Suprapubic skin (tissue), 4 donors: Measurements from ENCODE around the gene AMN. TPM values are rescaled to one million over a fixed set of nuclear protein-coding genes. Genes with fewer than 3 reads are reported as not detected.

Experiments used
- DNase-seq, 2 donors: peaks; one replicate each; pipeline ENCODE4 v3.0.0-alpha.2; 2019; ENCODE audit warnings: low spot score in 2 of 2
- H3K27ac ChIP-seq: fragments of 200-600 bp; sonication (generic); one replicate; pipeline ENCODE4 v1.5.1; 2019
- H3K27me3 ChIP-seq: fragments of 200-600 bp; sonication (generic); one replicate; pipeline ENCODE4 v1.5.1; 2019
- H3K36me3 ChIP-seq: fragments of 200-600 bp; sonication (generic); one replicate; pipeline ENCODE4 v1.5.1; 2019
- H3K4me1 ChIP-seq: fragments of 200-600 bp; sonication (generic); one replicate; pipeline ENCODE4 v1.5.1; 2019
- H3K4me3 ChIP-seq: fragments of 200-600 bp; sonication (generic); one replicate; pipeline ENCODE4 v1.5.1; 2019; ENCODE audit warnings: mild to moderate bottlenecking
- H3K9me3 ChIP-seq: fragments of 200-600 bp; sonication (generic); one replicate; pipeline ENCODE4 v1.5.1; 2019
- EP300 ChIP-seq: sonication (generic); formaldehyde crosslinking; IDR thresholded peaks from one replicate; pipeline ENCODE4 v1.6.1; 2017; ENCODE audit warnings: antibody characterized with exemption
- POLR2A ChIP-seq, 2 donors: fragments of 450-650 bp; IDR thresholded peaks; one replicate each; pipeline ENCODE4 v1.6.1; 2017; ENCODE audit warnings: antibody characterized with exemption in 2 of 2, mild to moderate bottlenecking in 2 of 2, moderate library complexity in 2 of 2
- POLR2AphosphoS5 ChIP-seq, 3 donors: sonication (generic); formaldehyde crosslinking; IDR thresholded peaks; one replicate each; pipeline ENCODE4 v1.6.1; 2017; ENCODE audit warnings: antibody characterized with exemption in 3 of 3
- WGBS: methylation state at CpG from one replicate; pipeline ENCODE4 v1.1.5; 2018; 5-methylcytosine and 5-hydroxymethylcytosine counted together
- total RNA-seq, 4 donors: library from RNA; depleted of rRNA; stranded (reverse); fragments of >200 nt; gene quantifications; one replicate each; pipeline ENCODE4 v1.1.0, GENCODE V29; 2016
- TF ChIP-seq, protein P1 (sequence below), 2 donors: fragments of 200-600 bp in 1 of 2; fragments of 450-650 bp in 1 of 2; sonication (generic) in 1 of 2; IDR thresholded peaks; one replicate each; pipeline ENCODE4 v1.5.1; 2016 to 2019; ENCODE audit warnings: antibody characterized with exemption in 2 of 2, mild to moderate bottlenecking in 1 of 2, moderate library complexity in 1 of 2

AMN gene
- total RNA-seq, 4 donors from 2014 or later: 10.6 to 11.8 (median 11.1) TPM

DNA sequence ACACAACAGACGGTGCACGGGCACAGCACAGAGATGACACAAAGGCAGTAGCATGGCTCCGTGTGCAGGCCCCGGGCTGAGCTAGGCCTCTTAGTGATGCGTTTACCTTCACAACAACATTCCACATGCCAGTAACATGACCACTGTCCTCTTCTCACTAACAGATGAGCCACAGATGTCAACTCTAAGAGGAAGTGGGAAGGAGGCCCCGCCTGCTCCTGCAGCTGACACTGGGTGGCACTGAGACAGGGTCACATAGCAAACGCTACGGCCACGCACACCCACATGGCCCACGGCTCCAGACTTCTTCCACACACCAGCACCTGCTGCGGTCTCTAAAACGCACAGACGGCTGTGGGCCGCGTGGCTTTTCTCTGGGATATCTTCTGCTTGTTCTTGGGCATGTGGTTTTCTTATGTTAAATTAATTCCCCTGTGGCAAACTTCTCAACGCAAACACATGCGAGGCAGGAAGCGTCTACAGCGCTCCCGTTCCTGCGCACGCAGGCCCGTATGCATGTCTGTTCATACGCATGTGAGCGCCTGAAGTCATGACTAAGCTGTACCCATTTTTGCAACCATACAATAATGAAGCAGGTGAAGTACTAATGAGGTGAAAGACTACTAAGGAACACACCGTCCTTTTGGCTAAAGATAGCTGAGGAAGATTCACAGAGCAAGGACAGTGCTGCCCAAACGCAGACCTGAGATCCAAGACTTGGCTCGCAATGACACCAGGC, 26.8 kb downstream of the AMN start:
- TF ChIP-seq POLR2AphosphoS5 (IDR thresholded peaks at IDR 0.05) (no peak), EP300 (no peak), POLR2A (IDR thresholded peaks at IDR 0.05) (no peak)
- TF ChIP-seq, protein P1, sequence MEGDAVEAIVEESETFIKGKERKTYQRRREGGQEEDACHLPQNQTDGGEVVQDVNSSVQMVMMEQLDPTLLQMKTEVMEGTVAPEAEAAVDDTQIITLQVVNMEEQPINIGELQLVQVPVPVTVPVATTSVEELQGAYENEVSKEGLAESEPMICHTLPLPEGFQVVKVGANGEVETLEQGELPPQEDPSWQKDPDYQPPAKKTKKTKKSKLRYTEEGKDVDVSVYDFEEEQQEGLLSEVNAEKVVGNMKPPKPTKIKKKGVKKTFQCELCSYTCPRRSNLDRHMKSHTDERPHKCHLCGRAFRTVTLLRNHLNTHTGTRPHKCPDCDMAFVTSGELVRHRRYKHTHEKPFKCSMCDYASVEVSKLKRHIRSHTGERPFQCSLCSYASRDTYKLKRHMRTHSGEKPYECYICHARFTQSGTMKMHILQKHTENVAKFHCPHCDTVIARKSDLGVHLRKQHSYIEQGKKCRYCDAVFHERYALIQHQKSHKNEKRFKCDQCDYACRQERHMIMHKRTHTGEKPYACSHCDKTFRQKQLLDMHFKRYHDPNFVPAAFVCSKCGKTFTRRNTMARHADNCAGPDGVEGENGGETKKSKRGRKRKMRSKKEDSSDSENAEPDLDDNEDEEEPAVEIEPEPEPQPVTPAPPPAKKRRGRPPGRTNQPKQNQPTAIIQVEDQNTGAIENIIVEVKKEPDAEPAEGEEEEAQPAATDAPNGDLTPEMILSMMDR (IDR thresholded peaks at IDR 0.05): no peak
- H3K4me1 ChIP-seq: no peaks in the 10 kb centered on the region
- DNase-seq: peak in 1 of 2 donors; percentile 50
- peaks cover 94% of the 10 kb centered on the region for H3K36me3 ChIP-seq
- no peak overlapping the region for H3K4me3 ChIP-seq
- H3K9me3 ChIP-seq: no peaks in the 10 kb centered on the region
- H3K27ac ChIP-seq: no peak overlapping the region
- 80% methylated on average over 27 of the region's 28 CpGs for WGBS
- H3K27me3 ChIP-seq: no peaks in the 10 kb centered on the region

GRCh38 chr14:102949801-102950451, 27.5 kb downstream of the AMN start:
- Histone ChIP-seq H3K27me3 (no peaks in the 10 kb centered on the region), H3K4me1 (no peaks in the 10 kb centered on the region), H3K27ac (no peak overlapping the region), H3K4me3 (no peak overlapping the region), H3K36me3 (peaks cover 94% of the 10 kb centered on the region), H3K9me3 (no peaks in the 10 kb centered on the region)
- TF ChIP-seq POLR2AphosphoS5 (IDR thresholded peaks at IDR 0.05) (no peak), POLR2A (IDR thresholded peaks at IDR 0.05) (no peak), EP300 (no peak)
- TF ChIP-seq, protein P1 (IDR thresholded peaks at IDR 0.05): no peak
- 67% methylated on average over 9 of the region's 23 CpGs for WGBS
- DNase-seq: peak in 1 of 2 donors; percentile 55

DNA sequence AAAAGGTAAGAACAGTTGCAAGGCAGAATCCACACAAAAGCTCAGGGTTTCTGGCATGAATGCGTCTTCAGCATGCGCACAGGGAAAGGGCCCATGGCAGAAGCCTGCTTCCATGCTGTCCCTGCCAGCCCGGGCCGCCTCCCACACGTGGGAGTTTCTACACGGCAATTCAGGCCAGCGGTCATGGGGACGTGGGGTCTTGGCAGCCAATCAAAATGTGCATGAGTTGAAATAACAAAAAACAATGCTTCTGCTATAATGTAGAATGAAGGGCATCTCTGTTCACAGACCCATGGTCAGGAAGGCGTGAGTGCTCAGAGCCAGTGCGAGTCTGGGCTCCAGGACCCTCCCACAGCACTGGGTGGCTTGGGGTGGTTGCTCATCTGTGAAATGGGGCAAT, 28.6 kb downstream of the AMN start:
- H3K4me1 ChIP-seq: no peaks in the 10 kb centered on the region
- H3K4me3 ChIP-seq: no peak overlapping the region
- no peaks in the 10 kb centered on the region for H3K27me3 ChIP-seq
- WGBS: 90% methylated on average over 10 of the region's 10 CpGs
- no peaks in the 10 kb centered on the region for H3K9me3 ChIP-seq
- peaks cover 88% of the 10 kb centered on the region for H3K36me3 ChIP-seq
- TF ChIP-seq POLR2AphosphoS5 (IDR thresholded peaks at IDR 0.05) (no peak), POLR2A (IDR thresholded peaks at IDR 0.05) (no peak), EP300 (no peak)
- TF ChIP-seq, protein P1 (IDR thresholded peaks at IDR 0.05): no peak
- peak in 1 of 2 donors; percentile 44 for DNase-seq
- H3K27ac ChIP-seq: no peak overlapping the region

GRCh38 chr14:102951799-102952198, 29.3 kb downstream of the AMN start:
- TF ChIP-seq POLR2A (IDR thresholded peaks at IDR 0.05): no peak
- TF ChIP-seq EP300: no peak
- TF ChIP-seq, protein P1 (IDR thresholded peaks at IDR 0.05): no peak
- TF ChIP-seq POLR2AphosphoS5 (IDR thresholded peaks at IDR 0.05): no peak
- H3K27ac ChIP-seq: no peak overlapping the region
- no peaks in the 10 kb centered on the region for H3K9me3 ChIP-seq
- DNase-seq: no peak
- no peak overlapping the region for H3K4me3 ChIP-seq
- H3K27me3 ChIP-seq: no peaks in the 10 kb centered on the region
- no peaks in the 10 kb centered on the region for H3K4me1 ChIP-seq
- WGBS: 78% methylated on average over 8 of the region's 8 CpGs
- H3K36me3 ChIP-seq: peaks cover 85% of the 10 kb centered on the region

DNA sequence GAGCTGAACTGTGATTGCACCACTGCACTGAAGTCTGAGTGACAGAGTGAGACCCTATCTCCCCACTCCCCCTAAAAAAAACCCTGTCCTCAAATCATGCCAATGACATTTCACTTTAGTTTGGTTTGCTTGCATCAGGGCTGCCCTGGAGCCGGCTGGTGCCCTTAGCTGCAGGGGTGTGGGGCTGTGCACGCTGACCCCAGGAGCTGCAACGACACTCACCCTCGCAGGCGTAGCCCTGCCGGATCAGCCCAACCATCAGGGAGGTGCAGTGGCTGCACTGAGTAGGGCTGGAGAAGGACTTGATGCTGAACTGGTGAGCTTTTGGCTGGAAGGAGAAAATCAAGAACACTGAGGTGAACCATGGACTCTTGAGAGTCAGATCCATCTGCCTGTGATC, 29.8 kb downstream of the AMN start:
- Histone ChIP-seq H3K4me3 (no peak overlapping the region), H3K9me3 (no peaks in the 10 kb centered on the region), H3K4me1 (no peaks in the 10 kb centered on the region), H3K27me3 (no peaks in the 10 kb centered on the region), H3K36me3 (peaks cover 84% of the 10 kb centered on the region), H3K27ac (no peak overlapping the region)
- TF ChIP-seq, protein P1 (IDR thresholded peaks at IDR 0.05): no peak
- TF ChIP-seq POLR2A (IDR thresholded peaks at IDR 0.05): no peak
- TF ChIP-seq POLR2AphosphoS5 (IDR thresholded peaks at IDR 0.05): no peak
- no peak for TF ChIP-seq EP300
- DNase-seq: no peak
- WGBS: no CpG with 5 or more reads among the region's 6 CpGs
